PC-9 (cell line): ENCODE data around the gene CFAP119. TPM values are rescaled to one million over a fixed set of nuclear protein-coding genes. Genes with fewer than 3 reads are reported as not detected.

ENCODE experiments used
- BruUV-seq: library from RNA; stranded (reverse); fragments of 400-500 nt; replicated peaks from 2 replicates; lab custom pipeline; 2021; lab: Mats Ljungman, UMichigan
- CTCF ChIA-PET: fragments of 300-600 bp; sonication (Branson Sonifier 250); formaldehyde crosslinking; loops from one replicate; lab custom pipeline; 2022; ENCODE audit warnings: antibody characterized with exemption; lab: Charles Lee
- POLR2A ChIA-PET: fragments of 300-600 bp; sonication (Branson Sonifier 250); formaldehyde crosslinking; loops from one replicate; lab custom pipeline; 2022; ENCODE audit warnings: antibody characterized with exemption; ENCODE audit not compliant: unreplicated experiment; lab: Charles Lee
- DNase-seq, 2 experiments: peaks; one replicate each; pipeline versions ENCODE4 v3.0.0 to v3.0.0-alpha.2; 2015 to 2022; ENCODE audit warnings: mixed read lengths in 1 of 2
- H2AFZ ChIP-seq: fragments of 200-600 bp; sonication (generic); 2 replicates; pipeline ENCODE4 v1.8.1; 2017; ENCODE audit warnings: antibody characterized with exemption
- H3F3A ChIP-seq: fragments of 200-600 bp; sonication (generic); 2 replicates; pipeline ENCODE4 v1.8.1; 2017; ENCODE audit warnings: antibody characterized with exemption, mild to moderate bottlenecking, low read depth; ENCODE audit not compliant: insufficient read depth
- H3K27ac ChIP-seq: fragments of 200-600 bp; sonication (generic); 2 replicates; pipeline ENCODE4 v1.6.1; 2016; ENCODE audit warnings: mixed run types
- H3K27me3 ChIP-seq: fragments of 200-600 bp; sonication (generic); 2 replicates; pipeline ENCODE4 v1.6.1; 2016; ENCODE audit warnings: low read depth, mixed run types; ENCODE audit not compliant: insufficient read depth
- H3K36me3 ChIP-seq: fragments of 200-600 bp; sonication (generic); 2 replicates; pipeline ENCODE4 v1.6.1; 2016; ENCODE audit warnings: low read depth, mixed run types
- H3K4me1 ChIP-seq: fragments of 200-600 bp; sonication (generic); replicated peaks from 2 replicates; pipeline ENCODE4 v1.6.1; 2016; ENCODE audit warnings: mixed run types; ENCODE audit not compliant: insufficient read depth
- H3K4me2 ChIP-seq: fragments of 200-600 bp; sonication (generic); 2 replicates; pipeline ENCODE4 v1.6.1; 2017; ENCODE audit warnings: mixed run types
- H3K4me3 ChIP-seq: fragments of 200-600 bp; sonication (generic); 2 replicates; pipeline ENCODE4 v1.6.1; 2016; ENCODE audit warnings: mixed run types
- H3K79me2 ChIP-seq: fragments of 200-600 bp; sonication (generic); 2 replicates; pipeline ENCODE4 v1.6.1; 2017; ENCODE audit warnings: low read depth, mixed run types
- H3K9me2 ChIP-seq: fragments of 200-600 bp; sonication (generic); 2 replicates; pipeline ENCODE4 v1.8.1; 2017; ENCODE audit warnings: mild to moderate bottlenecking; ENCODE audit not compliant: insufficient read depth
- H3K9me3 ChIP-seq: fragments of 200-600 bp; sonication (generic); 2 replicates; pipeline ENCODE4 v1.8.1; 2016; ENCODE audit warnings: low read depth; ENCODE audit not compliant: insufficient read depth
- H4K20me1 ChIP-seq: fragments of 200-600 bp; sonication (generic); 2 replicates; pipeline ENCODE4 v1.8.1; 2017; ENCODE audit not compliant: insufficient read depth
- EZH2 ChIP-seq: fragments of 200-600 bp; sonication (generic); IDR thresholded peaks from 2 replicates; pipeline ENCODE4 v1.8.0; 2017; ENCODE audit warnings: antibody characterized with exemption, low read depth
- intact Hi-C: fragments of 100-400 bp; cut with micrococcal nuclease; formaldehyde crosslinking; loops from one replicate; pipeline ENCODE4 v1.10.0; 2022; ENCODE audit not compliant: unreplicated experiment
- total RNA-seq: library from RNA; stranded (reverse); gene quantifications from 2 replicates; pipeline ENCODE4 v1.2.3, GENCODE V29; 2021
- TF ChIP-seq, protein P1 (sequence below): fragments of 200-600 bp; sonication (generic); conservative IDR thresholded peaks from 2 replicates; pipeline ENCODE4 v1.6.1; 2017; ENCODE audit warnings: mixed run types, antibody characterized with exemption, mild to moderate bottlenecking, moderate library complexity

The CFAP119 gene
- total RNA-seq, 1 experiment from 2014 or later, result 19.9 TPM

DNA sequence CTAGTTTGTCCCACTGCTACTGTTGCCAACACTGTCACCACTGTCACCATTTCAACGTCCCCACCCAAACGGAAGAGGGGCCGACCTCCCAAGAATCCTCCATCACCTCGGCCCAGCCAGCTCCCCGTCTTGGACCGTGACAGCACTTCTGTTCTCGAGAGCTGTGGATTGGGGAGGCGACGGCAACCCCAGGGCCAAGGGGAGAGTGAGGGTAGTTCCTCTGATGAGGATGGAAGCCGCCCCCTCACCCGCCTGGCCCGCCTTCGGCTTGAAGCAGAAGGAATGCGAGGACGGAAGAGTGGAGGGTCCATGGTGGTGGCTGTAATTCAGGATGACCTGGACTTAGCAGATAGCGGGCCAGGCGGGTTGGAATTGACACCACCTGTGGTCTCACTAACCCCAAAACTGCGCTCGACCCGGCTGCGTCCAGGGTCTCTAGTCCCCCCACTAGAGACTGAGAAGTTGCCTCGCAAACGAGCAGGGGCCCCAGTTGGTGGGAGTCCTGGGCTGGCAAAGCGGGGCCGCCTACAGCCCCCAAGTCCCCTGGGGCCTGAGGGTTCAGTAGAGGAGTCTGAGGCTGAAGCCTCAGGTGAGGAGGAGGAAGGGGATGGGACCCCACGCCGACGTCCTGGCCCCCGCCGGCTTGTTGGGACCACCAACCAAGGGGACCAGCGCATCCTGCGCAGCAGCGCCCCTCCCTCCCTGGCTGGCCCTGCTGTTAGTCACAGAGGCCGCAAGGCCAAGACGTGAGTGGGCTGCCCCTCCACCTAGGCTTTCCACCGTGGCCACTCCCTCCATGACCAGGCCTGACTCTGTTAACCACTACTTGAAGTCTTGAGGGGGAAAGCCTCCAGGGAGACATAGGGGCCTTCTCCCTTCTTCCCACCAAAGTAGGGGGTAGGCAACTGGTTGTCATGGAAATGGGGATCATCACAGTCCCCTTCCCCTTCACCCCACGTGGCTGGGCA, 22.6 kb downstream of the CFAP119 start:
- H2AFZ ChIP-seq, result no peak overlapping the region
- no peaks in the 10 kb centered on the region for H3K27me3 ChIP-seq
- H3K4me1 ChIP-seq, result peaks cover 33% of the 10 kb centered on the region
- POLR2A ChIA-PET, result interaction anchor here (0.6 to 0.8 kb wide), 4 partner anchors 9 to 130 kb away, joined by 3 to 4 read pairs (median 4); partner anchors contain the start of genes PHKG2 and ZNF629
- TF ChIP-seq EZH2, result no peak
- TF ChIP-seq, protein P1, sequence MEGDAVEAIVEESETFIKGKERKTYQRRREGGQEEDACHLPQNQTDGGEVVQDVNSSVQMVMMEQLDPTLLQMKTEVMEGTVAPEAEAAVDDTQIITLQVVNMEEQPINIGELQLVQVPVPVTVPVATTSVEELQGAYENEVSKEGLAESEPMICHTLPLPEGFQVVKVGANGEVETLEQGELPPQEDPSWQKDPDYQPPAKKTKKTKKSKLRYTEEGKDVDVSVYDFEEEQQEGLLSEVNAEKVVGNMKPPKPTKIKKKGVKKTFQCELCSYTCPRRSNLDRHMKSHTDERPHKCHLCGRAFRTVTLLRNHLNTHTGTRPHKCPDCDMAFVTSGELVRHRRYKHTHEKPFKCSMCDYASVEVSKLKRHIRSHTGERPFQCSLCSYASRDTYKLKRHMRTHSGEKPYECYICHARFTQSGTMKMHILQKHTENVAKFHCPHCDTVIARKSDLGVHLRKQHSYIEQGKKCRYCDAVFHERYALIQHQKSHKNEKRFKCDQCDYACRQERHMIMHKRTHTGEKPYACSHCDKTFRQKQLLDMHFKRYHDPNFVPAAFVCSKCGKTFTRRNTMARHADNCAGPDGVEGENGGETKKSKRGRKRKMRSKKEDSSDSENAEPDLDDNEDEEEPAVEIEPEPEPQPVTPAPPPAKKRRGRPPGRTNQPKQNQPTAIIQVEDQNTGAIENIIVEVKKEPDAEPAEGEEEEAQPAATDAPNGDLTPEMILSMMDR, result no peak
- peak overlapping the region; percentile 99 for H3K4me2 ChIP-seq
- no peaks in the 10 kb centered on the region for H3K9me2 ChIP-seq
- H3K36me3 ChIP-seq, result peaks cover 28% of the 10 kb centered on the region
- no TSS peak for BruUV-seq
- CTCF ChIA-PET, result no interaction called here
- intact Hi-C loops, result no loop called here
- no peak for DNase-seq
- H3F3A ChIP-seq, result peaks cover 77% of the 10 kb centered on the region
- H3K79me2 ChIP-seq, result peaks cover 26% of the 10 kb centered on the region
- H3K27ac ChIP-seq, result peak overlapping the region; percentile 96
- H3K9me3 ChIP-seq, result no peaks in the 10 kb centered on the region
- 0 out of 2 replicates have a peak, but pooled peaks cover 25% of the 10 kb centered on the region for H4K20me1 ChIP-seq
- peak overlapping the region; percentile 27; the same call in 1 of the 2 replicates for H3K4me3 ChIP-seq

DNA sequence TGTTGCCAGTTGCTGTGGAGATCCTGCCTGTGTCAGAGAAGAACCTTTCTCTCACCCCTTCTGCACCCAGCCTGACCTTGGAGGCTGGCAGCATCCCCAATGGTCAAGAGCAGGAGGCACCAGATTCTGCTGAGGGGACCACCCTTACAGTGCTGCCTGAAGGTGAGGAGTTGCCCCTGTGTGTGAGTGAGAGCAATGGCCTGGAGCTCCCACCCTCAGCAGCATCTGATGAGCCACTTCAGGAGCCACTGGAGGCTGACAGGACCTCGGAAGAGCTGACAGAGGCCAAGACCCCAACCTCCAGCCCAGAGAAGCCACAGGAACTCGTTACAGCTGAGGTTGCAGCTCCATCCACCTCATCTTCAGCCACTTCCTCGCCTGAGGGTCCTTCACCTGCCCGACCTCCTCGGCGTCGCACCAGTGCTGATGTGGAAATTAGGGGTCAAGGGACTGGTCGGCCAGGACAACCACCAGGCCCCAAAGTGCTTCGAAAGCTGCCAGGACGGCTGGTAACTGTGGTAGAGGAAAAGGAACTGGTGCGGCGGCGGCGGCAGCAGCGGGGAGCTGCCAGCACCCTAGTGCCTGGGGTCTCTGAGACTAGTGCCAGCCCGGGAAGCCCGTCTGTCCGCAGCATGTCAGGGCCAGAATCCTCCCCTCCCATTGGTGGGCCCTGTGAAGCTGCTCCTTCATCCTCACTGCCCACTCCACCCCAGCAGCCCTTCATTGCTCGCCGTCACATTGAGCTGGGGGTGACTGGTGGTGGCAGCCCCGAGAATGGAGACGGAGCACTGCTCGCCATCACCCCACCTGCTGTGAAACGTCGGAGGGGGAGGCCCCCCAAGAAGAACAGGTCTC, 23.8 kb downstream of the CFAP119 start:
- no TSS peak for BruUV-seq
- Histone ChIP-seq H3K9me2 (no peaks in the 10 kb centered on the region), H3K79me2 (peaks cover 20% of the 10 kb centered on the region), H3K27ac (no peak overlapping the region), H3F3A (peaks cover 68% of the 10 kb centered on the region), H3K27me3 (no peaks in the 10 kb centered on the region), H3K4me3 (no peak overlapping the region), H2AFZ (no peak overlapping the region), H4K20me1 (0 out of 2 replicates have a peak, but pooled peaks cover 25% of the 10 kb centered on the region), H3K4me2 (no peak overlapping the region), H3K4me1 (peaks cover 33% of the 10 kb centered on the region), H3K9me3 (no peaks in the 10 kb centered on the region), H3K36me3 (peaks cover 25% of the 10 kb centered on the region)
- TF ChIP-seq EZH2, result no peak
- TF ChIP-seq, protein P1, result no peak
- ChIA-PET POLR2A (no interaction called here), CTCF (no interaction called here)
- intact Hi-C loops, result no loop called here
- no peak for DNase-seq
